Activated B cell treated with CpG ODN at 0.5 μM for 24 hours (primary cell): ENCODE measurements around the gene ADAMTSL3. TPM values are rescaled to one million over a fixed set of nuclear protein-coding genes. Genes with fewer than 3 reads are reported as not detected.

Experiments
- ATAC-seq: fragments of 200-7000 bp; cut with Tn5 transposase; one replicate; pipeline ENCODE4 v1.10.0; 2021; ENCODE audit warnings: low read depth, mild to moderate bottlenecking, moderate library complexity
- CTCF ChIA-PET: fragments of 350-600 bp; sonication (Branson Sonifier 250); formaldehyde crosslinking; loops from one replicate; lab custom pipeline; 2021; ENCODE audit warnings: antibody characterized with exemption; lab: Charles Lee
- POLR2A ChIA-PET: fragments of 350-600 bp; sonication (Branson Sonifier 250); formaldehyde crosslinking; loops from one replicate; lab custom pipeline; 2021; ENCODE audit warnings: antibody characterized with exemption; lab: Charles Lee
- DNase-seq: peaks from one replicate; pipeline ENCODE4 v3.0.0; 2022
- H3K27ac Mint-ChIP-seq: one replicate; pipeline ENCODE4 v1.8.0; 2020; ENCODE audit warnings: mixed read lengths
- H3K27me3 Mint-ChIP-seq: one replicate; pipeline ENCODE4 v1.8.0; 2021; ENCODE audit warnings: mixed read lengths
- H3K36me3 Mint-ChIP-seq: one replicate; pipeline ENCODE4 v1.8.0; 2021; ENCODE audit warnings: low read depth, mixed read lengths
- H3K4me1 Mint-ChIP-seq: one replicate; pipeline ENCODE4 v1.8.0; 2021; ENCODE audit warnings: mixed read lengths
- H3K4me3 Mint-ChIP-seq: one replicate; pipeline ENCODE4 v1.8.0; 2020; ENCODE audit warnings: mild to moderate bottlenecking, mixed read lengths
- H3K9me3 Mint-ChIP-seq: one replicate; pipeline ENCODE4 v1.8.0; 2020; ENCODE audit warnings: mixed read lengths
- intact Hi-C: fragments of 100-400 bp; cut with micrococcal nuclease; formaldehyde crosslinking; loops from one replicate; pipeline ENCODE4 v1.15.1; 2024
- total RNA-seq: library from RNA; stranded (reverse); gene quantifications from 2 replicates; pipeline ENCODE4 v1.2.3, GENCODE V29; 2022
- TF ChIP-seq, protein P1 (sequence below): fragments of 200-600 bp; IDR thresholded peaks from one replicate; pipeline ENCODE4 v1.8.0; 2022; ENCODE audit warnings: antibody characterized with exemption, mild to moderate bottlenecking

ADAMTSL3 gene
- total RNA-seq, 1 donor from 2014 or later: not detected

DNA sequence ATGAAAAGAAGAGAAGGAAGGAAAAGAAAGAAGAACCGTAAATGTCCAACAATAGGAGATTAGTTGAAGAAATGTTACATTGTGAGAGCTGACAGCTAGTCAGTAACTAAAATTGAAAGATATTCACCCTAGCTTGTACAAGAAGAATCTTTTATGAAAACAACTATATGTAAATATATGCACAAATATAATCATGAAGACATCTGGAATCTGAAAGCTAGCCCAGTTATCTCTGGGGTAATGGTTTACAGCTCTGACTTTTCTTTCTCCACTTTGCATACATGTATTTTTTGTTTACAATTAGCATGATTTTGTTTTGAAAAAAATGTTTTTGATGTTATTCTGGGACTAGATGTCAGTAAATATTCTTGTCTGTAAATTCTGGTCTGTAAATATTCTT is 37.1 kb upstream of the ADAMTSL3 start:
- ChIA-PET CTCF (no interaction called here), POLR2A (no interaction called here)
- no peak for DNase-seq
- TF ChIP-seq, protein P1, sequence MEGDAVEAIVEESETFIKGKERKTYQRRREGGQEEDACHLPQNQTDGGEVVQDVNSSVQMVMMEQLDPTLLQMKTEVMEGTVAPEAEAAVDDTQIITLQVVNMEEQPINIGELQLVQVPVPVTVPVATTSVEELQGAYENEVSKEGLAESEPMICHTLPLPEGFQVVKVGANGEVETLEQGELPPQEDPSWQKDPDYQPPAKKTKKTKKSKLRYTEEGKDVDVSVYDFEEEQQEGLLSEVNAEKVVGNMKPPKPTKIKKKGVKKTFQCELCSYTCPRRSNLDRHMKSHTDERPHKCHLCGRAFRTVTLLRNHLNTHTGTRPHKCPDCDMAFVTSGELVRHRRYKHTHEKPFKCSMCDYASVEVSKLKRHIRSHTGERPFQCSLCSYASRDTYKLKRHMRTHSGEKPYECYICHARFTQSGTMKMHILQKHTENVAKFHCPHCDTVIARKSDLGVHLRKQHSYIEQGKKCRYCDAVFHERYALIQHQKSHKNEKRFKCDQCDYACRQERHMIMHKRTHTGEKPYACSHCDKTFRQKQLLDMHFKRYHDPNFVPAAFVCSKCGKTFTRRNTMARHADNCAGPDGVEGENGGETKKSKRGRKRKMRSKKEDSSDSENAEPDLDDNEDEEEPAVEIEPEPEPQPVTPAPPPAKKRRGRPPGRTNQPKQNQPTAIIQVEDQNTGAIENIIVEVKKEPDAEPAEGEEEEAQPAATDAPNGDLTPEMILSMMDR: no peak
- ATAC-seq: no peak
- intact Hi-C loops: no loop called here
- no peaks in the 10 kb centered on the region for H3K27me3 Mint-ChIP-seq
- no peaks in the 10 kb centered on the region for H3K9me3 Mint-ChIP-seq
- H3K36me3 Mint-ChIP-seq: no peaks in the 10 kb centered on the region
- no peak overlapping the region for H3K4me3 Mint-ChIP-seq
- H3K4me1 Mint-ChIP-seq: no peaks in the 10 kb centered on the region
- H3K27ac Mint-ChIP-seq: no peak overlapping the region

- no peak overlapping the region for H3K4me3 Mint-ChIP-seq
- TF ChIP-seq, protein P1: no peak
- DNase-seq (no peak), ATAC-seq (no peak)
- intact Hi-C loops: no loop called here
- ChIA-PET POLR2A (no interaction called here), CTCF (no interaction called here)
- no peaks in the 10 kb centered on the region for H3K4me1 Mint-ChIP-seq
- H3K9me3 Mint-ChIP-seq: peaks cover 3% of the 10 kb centered on the region
- no peak overlapping the region for H3K27ac Mint-ChIP-seq
- H3K27me3 Mint-ChIP-seq: peaks cover 3% of the 10 kb centered on the region
- H3K36me3 Mint-ChIP-seq: no peaks in the 10 kb centered on the region
These were observed 27.6 kb upstream of the ADAMTSL3 start for GRCh38 chr15:83626171-83626802.

DNA sequence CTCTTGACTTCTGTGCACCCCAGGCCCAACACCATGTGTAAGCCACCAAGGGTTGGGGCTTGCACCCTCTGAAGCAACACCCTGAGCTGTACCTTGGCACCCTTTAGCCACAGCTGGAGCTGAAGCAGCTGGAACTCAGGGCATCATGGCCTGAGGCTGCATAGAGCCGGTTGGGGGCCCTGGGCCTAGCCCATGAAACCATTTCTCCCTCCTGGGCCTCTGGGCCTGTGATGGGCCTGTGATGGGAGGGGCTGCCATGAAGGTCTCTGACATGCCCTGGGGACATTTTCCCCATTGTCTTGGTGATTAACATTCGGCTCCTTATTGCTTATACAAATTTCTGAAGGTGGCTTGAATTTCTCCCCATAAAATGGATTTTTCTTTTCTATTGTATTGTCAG is 22.4 kb upstream of the ADAMTSL3 start:
- intact Hi-C loops: no loop called here
- DNase-seq (no peak), ATAC-seq (no peak)
- Mint-ChIP-seq H3K4me3 (no peak overlapping the region), H3K9me3 (peaks cover 11% of the 10 kb centered on the region), H3K27me3 (no peaks in the 10 kb centered on the region), H3K36me3 (no peaks in the 10 kb centered on the region), H3K27ac (no peak overlapping the region), H3K4me1 (no peaks in the 10 kb centered on the region)
- POLR2A ChIA-PET: no interaction called here
- TF ChIP-seq, protein P1: no peak
- CTCF ChIA-PET: no interaction called here

DNA sequence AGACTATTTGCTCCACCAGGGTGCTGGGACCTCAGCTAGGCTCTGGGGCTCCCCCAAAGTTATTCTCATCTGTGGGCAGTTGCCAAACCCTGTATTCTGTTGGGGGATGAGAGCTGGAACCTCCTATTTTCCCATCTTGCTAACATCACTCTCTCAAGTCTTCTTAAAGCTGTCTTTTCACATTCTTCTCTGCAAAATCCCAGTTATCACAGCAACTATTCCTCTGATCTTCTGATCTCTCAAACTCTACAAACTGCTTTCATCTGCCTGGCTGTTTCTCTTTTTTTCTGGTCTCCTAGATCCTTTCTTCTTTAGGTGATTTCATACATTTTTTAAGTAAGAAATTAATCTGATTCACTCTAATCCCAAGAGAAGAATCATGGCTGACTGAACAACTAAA is 10.7 kb upstream of the ADAMTSL3 start:
- intact Hi-C loops: no loop called here
- no peaks in the 10 kb centered on the region for H3K27me3 Mint-ChIP-seq
- H3K4me3 Mint-ChIP-seq: no peak overlapping the region
- no peaks in the 10 kb centered on the region for H3K36me3 Mint-ChIP-seq
- no peak for DNase-seq
- H3K4me1 Mint-ChIP-seq: no peaks in the 10 kb centered on the region
- POLR2A ChIA-PET: no interaction called here
- H3K27ac Mint-ChIP-seq: no peak overlapping the region
- TF ChIP-seq, protein P1: no peak
- CTCF ChIA-PET: no interaction called here
- peaks cover 7% of the 10 kb centered on the region for H3K9me3 Mint-ChIP-seq
- no peak for ATAC-seq

DNA sequence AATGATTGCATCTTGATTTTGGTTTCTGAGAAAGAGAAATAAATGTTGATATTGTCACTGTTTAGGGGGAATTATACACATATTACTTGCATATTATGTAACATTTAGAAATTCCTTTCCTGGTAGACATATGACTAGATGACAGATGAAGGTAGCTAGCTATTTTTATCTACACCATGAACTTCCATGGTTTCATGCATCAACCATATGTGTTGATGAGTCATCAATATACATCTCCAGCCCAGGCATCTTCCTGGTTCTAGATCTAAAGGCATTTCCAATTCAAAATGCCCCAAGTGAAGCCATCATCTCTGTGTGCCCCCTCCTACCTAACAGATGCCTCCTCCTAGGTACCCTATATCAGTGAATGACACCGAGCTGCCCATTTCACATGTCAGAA is 9.5 kb upstream of the ADAMTSL3 start:
- DNase-seq (no peak), ATAC-seq (no peak)
- ChIA-PET POLR2A (no interaction called here), CTCF (no interaction called here)
- H3K4me3 Mint-ChIP-seq: no peak overlapping the region
- no peak overlapping the region for H3K27ac Mint-ChIP-seq
- peaks cover 7% of the 10 kb centered on the region for H3K9me3 Mint-ChIP-seq
- H3K27me3 Mint-ChIP-seq: no peaks in the 10 kb centered on the region
- H3K4me1 Mint-ChIP-seq: no peaks in the 10 kb centered on the region
- intact Hi-C loops: no loop called here
- TF ChIP-seq, protein P1: no peak
- no peaks in the 10 kb centered on the region for H3K36me3 Mint-ChIP-seq
